ENCODE measurements around the gene HMGB3. TPM values are rescaled to one million over a fixed set of nuclear protein-coding genes. Genes with fewer than 3 reads are reported as not detected.
A peak's percentile ranks its signal among the peaks of the same experiment; 100 is the strongest.

The HMGB3 gene
- total and polyA plus RNA-seq, 4 donors: 9.2 to 46.7 (median 13.2) TPM

DNA sequence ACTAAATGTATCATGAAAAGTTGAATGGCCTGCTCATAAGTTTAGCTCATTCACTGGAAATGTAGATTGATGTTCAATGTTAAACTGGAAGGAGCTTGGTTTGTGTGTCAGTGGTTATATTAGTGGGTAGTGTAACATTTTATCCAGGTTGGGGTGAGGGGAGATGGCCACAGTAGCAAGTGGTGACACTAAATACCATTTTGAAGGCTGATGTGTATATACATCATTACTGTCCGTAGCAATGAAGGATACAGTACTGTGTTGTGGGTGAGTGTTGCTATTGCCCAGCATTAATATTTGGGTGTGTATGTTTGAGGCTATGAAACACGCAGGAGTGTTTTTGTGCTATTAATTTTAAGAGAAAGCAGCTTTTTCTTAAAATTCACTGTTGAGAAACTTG lies 6.3 kb downstream of the HMGB3 start:
- H3K9ac ChIP-seq (ENCODE audit: low read depth in 1 of 2, low read length in 2 of 2): no peak overlapping the region
- H3K27ac ChIP-seq (ENCODE audit: low read depth in 1 of 2, low read length in 2 of 2): no peak overlapping the region
- no peaks in the 10 kb centered on the region for H3K4me1 ChIP-seq (ENCODE audit: control insufficient read depth in 4 of 4, insufficient read depth in 4 of 4, low read length in 3 of 4)
- WGBS: 94% methylated on average over 2 of the region's 2 CpGs
- no peak for DNase-seq (ENCODE audit: low spot score)
- TF ChIP-seq EGR1 (IDR thresholded peaks at IDR 0.05; ENCODE audit: low read depth in 2 of 2) (no peak), HNF4G (IDR thresholded peaks at IDR 0.05) (no peak), RXRA (IDR thresholded peaks at IDR 0.05) (no peak), TAF1 (conservative IDR thresholded peaks at IDR 0.05) (no peak)
- TF ChIP-seq, protein P1, sequence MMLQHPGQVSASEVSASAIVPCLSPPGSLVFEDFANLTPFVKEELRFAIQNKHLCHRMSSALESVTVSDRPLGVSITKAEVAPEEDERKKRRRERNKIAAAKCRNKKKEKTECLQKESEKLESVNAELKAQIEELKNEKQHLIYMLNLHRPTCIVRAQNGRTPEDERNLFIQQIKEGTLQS (IDR thresholded peaks at IDR 0.05): no peak
- peaks cover 0 to 8% (median 1%) of the 10 kb centered on the region in 4 donors for H3K36me3 ChIP-seq (ENCODE audit: control insufficient read depth in 4 of 4, insufficient read depth in 3 of 4, low read depth in 1 of 4, low read length in 3 of 4)
- no peak overlapping the region for H3K4me3 ChIP-seq (ENCODE audit: low read depth in 1 of 3, low read length in 3 of 3)
- H3K27me3 ChIP-seq (ENCODE audit: control insufficient read depth in 4 of 4, insufficient read depth in 4 of 4, low read length in 3 of 4): no peaks in the 10 kb centered on the region
- no peaks in the 10 kb centered on the region for H3K9me3 ChIP-seq (ENCODE audit: control insufficient read depth in 4 of 4, low read length in 3 of 4)

DNA sequence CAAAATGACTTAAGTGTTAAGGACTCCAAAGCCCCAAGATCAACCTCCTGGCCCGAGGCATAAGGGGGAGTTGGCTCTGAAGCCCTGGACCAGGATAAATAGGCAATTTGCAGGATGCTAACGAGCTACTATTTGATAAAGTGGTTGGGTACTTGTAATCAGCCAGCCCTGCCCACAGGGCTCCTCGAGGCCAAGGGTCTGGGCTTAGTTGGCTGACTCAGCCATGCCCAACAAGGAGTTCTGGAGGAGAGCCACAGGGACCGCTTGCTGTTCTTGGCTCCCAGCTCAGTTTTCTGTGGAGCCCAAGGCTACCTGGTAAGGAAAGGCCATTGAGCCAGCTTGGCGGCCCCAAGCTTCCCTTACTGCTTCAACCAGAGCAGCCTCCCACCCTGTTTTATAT lies 7.8 kb downstream of the HMGB3 start:
- WGBS: 57% methylated on average over 5 of the region's 5 CpGs
- no peak overlapping the region for H3K27ac ChIP-seq (ENCODE audit: low read depth in 1 of 2, low read length in 2 of 2)
- H3K4me3 ChIP-seq (ENCODE audit: low read depth in 1 of 3, low read length in 3 of 3): no peak overlapping the region
- no peak overlapping the region for H3K9ac ChIP-seq (ENCODE audit: low read depth in 1 of 2, low read length in 2 of 2)
- H3K4me1 ChIP-seq (ENCODE audit: control insufficient read depth in 4 of 4, insufficient read depth in 4 of 4, low read length in 3 of 4): no peaks in the 10 kb centered on the region
- DNase-seq (ENCODE audit: low spot score): no peak
- H3K27me3 ChIP-seq (ENCODE audit: control insufficient read depth in 4 of 4, insufficient read depth in 4 of 4, low read length in 3 of 4): no peaks in the 10 kb centered on the region
- TF ChIP-seq EGR1 (IDR thresholded peaks at IDR 0.05; ENCODE audit: low read depth in 2 of 2) (no peak), SP1 (IDR thresholded peaks at IDR 0.05) (no peak), HNF4A (conservative IDR thresholded peaks at IDR 0.05) (no peak)
- H3K9me3 ChIP-seq (ENCODE audit: control insufficient read depth in 4 of 4, low read length in 3 of 4): no peaks in the 10 kb centered on the region
- H3K36me3 ChIP-seq (ENCODE audit: control insufficient read depth in 4 of 4, insufficient read depth in 3 of 4, low read depth in 1 of 4, low read length in 3 of 4): peaks cover 0 to 8% (median 1%) of the 10 kb centered on the region in 4 donors

DNA sequence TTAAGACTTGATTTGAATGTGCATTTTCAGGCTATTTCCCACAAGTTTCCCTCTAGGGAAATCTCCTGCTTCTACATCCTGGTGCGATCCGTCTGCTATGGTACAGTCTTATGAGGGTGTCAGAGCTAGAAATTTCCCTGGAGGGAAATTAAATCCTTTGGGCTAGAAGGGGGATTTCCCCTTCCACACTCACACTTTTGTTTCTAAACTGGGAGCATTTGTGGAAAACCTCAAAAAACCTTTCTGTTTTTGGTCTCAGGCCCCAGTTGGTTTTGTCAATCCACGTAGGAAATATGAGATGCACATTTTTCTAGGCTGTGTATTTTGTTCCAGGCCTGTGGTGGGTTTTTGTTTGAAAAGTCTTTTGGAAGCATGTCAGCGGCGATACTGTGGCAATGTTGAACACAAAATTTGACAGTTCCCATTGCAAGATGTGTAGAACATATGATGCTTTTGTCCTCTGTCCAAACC lies 17.8 kb downstream of the HMGB3 start:
- Histone ChIP-seq H3K9ac (ENCODE audit: low read depth in 1 of 2, low read length in 2 of 2) (no peak overlapping the region), H3K4me1 (ENCODE audit: control insufficient read depth in 4 of 4, insufficient read depth in 4 of 4, low read length in 3 of 4) (no peaks in the 10 kb centered on the region), H3K36me3 (ENCODE audit: control insufficient read depth in 4 of 4, insufficient read depth in 3 of 4, low read depth in 1 of 4, low read length in 3 of 4) (no peaks in the 10 kb centered on the region), H3K27me3 (ENCODE audit: control insufficient read depth in 4 of 4, insufficient read depth in 4 of 4, low read length in 3 of 4) (no peaks in the 10 kb centered on the region), H3K4me3 (ENCODE audit: low read depth in 1 of 3, low read length in 3 of 3) (no peak overlapping the region), H3K27ac (ENCODE audit: low read depth in 1 of 2, low read length in 2 of 2) (no peak overlapping the region), H3K9me3 (ENCODE audit: control insufficient read depth in 4 of 4, low read length in 3 of 4) (no peaks in the 10 kb centered on the region)
- DNase-seq (ENCODE audit: low spot score): no peak
- WGBS: 92% methylated on average over 5 of the region's 5 CpGs
- TF ChIP-seq, protein P2, sequence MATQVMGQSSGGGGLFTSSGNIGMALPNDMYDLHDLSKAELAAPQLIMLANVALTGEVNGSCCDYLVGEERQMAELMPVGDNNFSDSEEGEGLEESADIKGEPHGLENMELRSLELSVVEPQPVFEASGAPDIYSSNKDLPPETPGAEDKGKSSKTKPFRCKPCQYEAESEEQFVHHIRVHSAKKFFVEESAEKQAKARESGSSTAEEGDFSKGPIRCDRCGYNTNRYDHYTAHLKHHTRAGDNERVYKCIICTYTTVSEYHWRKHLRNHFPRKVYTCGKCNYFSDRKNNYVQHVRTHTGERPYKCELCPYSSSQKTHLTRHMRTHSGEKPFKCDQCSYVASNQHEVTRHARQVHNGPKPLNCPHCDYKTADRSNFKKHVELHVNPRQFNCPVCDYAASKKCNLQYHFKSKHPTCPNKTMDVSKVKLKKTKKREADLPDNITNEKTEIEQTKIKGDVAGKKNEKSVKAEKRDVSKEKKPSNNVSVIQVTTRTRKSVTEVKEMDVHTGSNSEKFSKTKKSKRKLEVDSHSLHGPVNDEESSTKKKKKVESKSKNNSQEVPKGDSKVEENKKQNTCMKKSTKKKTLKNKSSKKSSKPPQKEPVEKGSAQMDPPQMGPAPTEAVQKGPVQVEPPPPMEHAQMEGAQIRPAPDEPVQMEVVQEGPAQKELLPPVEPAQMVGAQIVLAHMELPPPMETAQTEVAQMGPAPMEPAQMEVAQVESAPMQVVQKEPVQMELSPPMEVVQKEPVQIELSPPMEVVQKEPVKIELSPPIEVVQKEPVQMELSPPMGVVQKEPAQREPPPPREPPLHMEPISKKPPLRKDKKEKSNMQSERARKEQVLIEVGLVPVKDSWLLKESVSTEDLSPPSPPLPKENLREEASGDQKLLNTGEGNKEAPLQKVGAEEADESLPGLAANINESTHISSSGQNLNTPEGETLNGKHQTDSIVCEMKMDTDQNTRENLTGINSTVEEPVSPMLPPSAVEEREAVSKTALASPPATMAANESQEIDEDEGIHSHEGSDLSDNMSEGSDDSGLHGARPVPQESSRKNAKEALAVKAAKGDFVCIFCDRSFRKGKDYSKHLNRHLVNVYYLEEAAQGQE (IDR thresholded peaks at IDR 0.05): no peak

DNA sequence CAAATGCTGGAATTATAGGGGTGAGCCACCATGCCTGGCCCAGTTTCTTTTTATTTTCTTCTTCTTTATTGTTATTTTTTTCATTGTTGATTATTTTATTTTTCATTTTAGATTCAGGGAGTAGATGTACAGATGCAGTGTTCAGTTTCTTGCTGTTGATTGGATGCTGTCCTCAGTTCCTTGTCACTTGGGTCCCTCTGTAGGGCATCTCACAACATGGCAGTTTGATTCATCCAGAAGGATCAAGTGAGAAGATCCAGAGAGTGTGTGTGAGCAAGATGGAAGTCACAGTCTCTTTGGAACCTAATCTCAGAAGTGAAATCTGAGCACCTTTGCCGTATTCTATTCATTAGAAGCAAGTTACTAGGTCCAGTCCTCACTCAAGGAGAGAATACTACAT lies 20.9 kb downstream of the HMGB3 start:
- H3K4me1 ChIP-seq (ENCODE audit: control insufficient read depth in 4 of 4, insufficient read depth in 4 of 4, low read length in 3 of 4): peaks cover 0 to 3% (median 0%) of the 10 kb centered on the region in 4 donors
- H3K9me3 ChIP-seq (ENCODE audit: control insufficient read depth in 4 of 4, low read length in 3 of 4): no peaks in the 10 kb centered on the region
- H3K27ac ChIP-seq (ENCODE audit: low read depth in 1 of 2, low read length in 2 of 2): no peak overlapping the region
- TF ChIP-seq, protein P1 (IDR thresholded peaks at IDR 0.05): no peak
- TF ChIP-seq, protein P3, sequence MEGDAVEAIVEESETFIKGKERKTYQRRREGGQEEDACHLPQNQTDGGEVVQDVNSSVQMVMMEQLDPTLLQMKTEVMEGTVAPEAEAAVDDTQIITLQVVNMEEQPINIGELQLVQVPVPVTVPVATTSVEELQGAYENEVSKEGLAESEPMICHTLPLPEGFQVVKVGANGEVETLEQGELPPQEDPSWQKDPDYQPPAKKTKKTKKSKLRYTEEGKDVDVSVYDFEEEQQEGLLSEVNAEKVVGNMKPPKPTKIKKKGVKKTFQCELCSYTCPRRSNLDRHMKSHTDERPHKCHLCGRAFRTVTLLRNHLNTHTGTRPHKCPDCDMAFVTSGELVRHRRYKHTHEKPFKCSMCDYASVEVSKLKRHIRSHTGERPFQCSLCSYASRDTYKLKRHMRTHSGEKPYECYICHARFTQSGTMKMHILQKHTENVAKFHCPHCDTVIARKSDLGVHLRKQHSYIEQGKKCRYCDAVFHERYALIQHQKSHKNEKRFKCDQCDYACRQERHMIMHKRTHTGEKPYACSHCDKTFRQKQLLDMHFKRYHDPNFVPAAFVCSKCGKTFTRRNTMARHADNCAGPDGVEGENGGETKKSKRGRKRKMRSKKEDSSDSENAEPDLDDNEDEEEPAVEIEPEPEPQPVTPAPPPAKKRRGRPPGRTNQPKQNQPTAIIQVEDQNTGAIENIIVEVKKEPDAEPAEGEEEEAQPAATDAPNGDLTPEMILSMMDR (IDR thresholded peaks at IDR 0.05; ENCODE audit: low read depth, low read length, missing input control): peak; percentile 22
- no peak for TF ChIP-seq HNF4G (IDR thresholded peaks at IDR 0.05)
- no peak for TF ChIP-seq GABPA (IDR thresholded peaks at IDR 0.05 in 1 of 2, conservative IDR thresholded peaks at IDR 0.05 in 1 of 2)
- TF ChIP-seq EGR1 (IDR thresholded peaks at IDR 0.05; ENCODE audit: low read depth in 2 of 2): no peak
- no peak for TF ChIP-seq SP1 (IDR thresholded peaks at IDR 0.05)
- TF ChIP-seq RAD21 (IDR thresholded peaks at IDR 0.05): peak; percentile 59 to 71
- TF ChIP-seq, protein P2 (IDR thresholded peaks at IDR 0.05): no peak
- no peak for TF ChIP-seq TAF1 (conservative IDR thresholded peaks at IDR 0.05)
- no peak for TF ChIP-seq YY1 (IDR thresholded peaks at IDR 0.05)
- no peak overlapping the region for H3K9ac ChIP-seq (ENCODE audit: low read depth in 1 of 2, low read length in 2 of 2)
- no peak for DNase-seq (ENCODE audit: low spot score)
- 90% methylated on average over 1 of the region's 1 CpG for WGBS
- H3K36me3 ChIP-seq (ENCODE audit: control insufficient read depth in 4 of 4, insufficient read depth in 3 of 4, low read depth in 1 of 4, low read length in 3 of 4): no peaks in the 10 kb centered on the region
- H3K4me3 ChIP-seq (ENCODE audit: low read depth in 1 of 3, low read length in 3 of 3): no peak overlapping the region
- no peaks in the 10 kb centered on the region for H3K27me3 ChIP-seq (ENCODE audit: control insufficient read depth in 4 of 4, insufficient read depth in 4 of 4, low read length in 3 of 4)

Measured in liver (tissue), 9 donors.